ENCODE data around the gene PDE11A. TPM values are rescaled to one million over a fixed set of nuclear protein-coding genes. Genes with fewer than 3 reads are reported as not detected.
A peak's percentile ranks its signal among the peaks of the same experiment; 100 is the strongest.

The PDE11A gene
- total and polyA plus RNA-seq, 2 of the 8 experiments (the other 6 are each of a cell fraction or from before 2014, with no cell fraction given), result 0.19 to 0.23 TPM

DNA sequence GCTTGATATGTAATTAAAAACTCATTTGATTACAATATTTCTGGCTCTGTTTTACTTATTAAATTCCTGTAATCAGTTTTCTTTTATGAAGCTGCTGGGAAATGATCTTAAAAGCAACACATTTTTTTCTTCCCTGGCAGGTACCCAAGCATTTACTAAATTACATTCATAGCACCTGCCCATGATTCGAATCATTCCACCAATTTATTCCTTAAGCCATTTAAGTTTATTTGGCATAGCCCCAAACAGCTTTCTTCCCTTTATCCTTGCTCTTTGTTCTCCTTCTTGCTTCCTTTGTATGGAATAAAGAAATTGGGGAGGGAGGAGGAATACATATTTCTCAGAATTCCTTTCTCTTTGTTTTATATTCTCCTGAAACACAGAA lies 438.7 kb downstream of the PDE11A start:
- no peaks in the 10 kb centered on the region for H3K23me2 ChIP-seq (ENCODE audit: low read depth, low read length)
- no peak overlapping the region for H2BK12ac ChIP-seq (ENCODE audit: low read depth, low read length)
- H3K27me3 ChIP-seq (replicated peaks in 1 of 4; ENCODE audit: control insufficient read depth in 3 of 4, extremely low read depth in 1 of 4, insufficient read depth in 3 of 4, low read length in 3 of 4), result peaks cover 0 to 2% (median 0%) of the 10 kb centered on the region in 4 experiments; a peak in 1 of 7 replicates
- H2BK120ac ChIP-seq (replicated peaks; ENCODE audit: low read depth, low read length), result no peak overlapping the region
- no peak overlapping the region for H3K9ac ChIP-seq (replicated peaks in 1 of 4; ENCODE audit: extremely low read depth in 1 of 4, low read depth in 3 of 4, low read length in 3 of 4)
- DNase-seq (ENCODE audit: low read depth in 1 of 2, low spot score in 2 of 2) (no peak), FAIRE-seq (no peak)
- no peak overlapping the region for H3K56ac ChIP-seq (replicated peaks; ENCODE audit: insufficient read length, low read depth, low read length)
- no peak overlapping the region for H3K18ac ChIP-seq (ENCODE audit: extremely low read depth, low read length)
- no peak overlapping the region for H3K4ac ChIP-seq (replicated peaks; ENCODE audit: insufficient read length, low read depth, low read length)
- H3K14ac ChIP-seq (ENCODE audit: insufficient read length), result no peak overlapping the region
- no peak overlapping the region for H2AK5ac ChIP-seq (ENCODE audit: low read depth, low read length)
- H2AFZ ChIP-seq (ENCODE audit: low read length), result peak overlapping the region; percentile 76
- no peak overlapping the region for H2BK5ac ChIP-seq (ENCODE audit: low read depth, low read length)
- H3K79me2 ChIP-seq (ENCODE audit: control insufficient read depth in 1 of 2, insufficient read depth in 2 of 2, low read length in 2 of 2), result no peaks in the 10 kb centered on the region
- H3K79me1 ChIP-seq (ENCODE audit: low read depth, low read length), result no peaks in the 10 kb centered on the region
- TF ChIP-seq KDM4A (IDR thresholded peaks at IDR 0.05; ENCODE audit: low read depth, low read length, severe bottlenecking), result no peak
- TF ChIP-seq SP1 (IDR thresholded peaks at IDR 0.05; ENCODE audit: low read depth, low read length), result no peak
- no peak for TF ChIP-seq HDAC6 (IDR thresholded peaks at IDR 0.05; ENCODE audit: low read depth, low read length)
- TF ChIP-seq SIX5 (IDR thresholded peaks at IDR 0.05; ENCODE audit: low read depth, low read length), result no peak
- TF ChIP-seq, protein P1, sequence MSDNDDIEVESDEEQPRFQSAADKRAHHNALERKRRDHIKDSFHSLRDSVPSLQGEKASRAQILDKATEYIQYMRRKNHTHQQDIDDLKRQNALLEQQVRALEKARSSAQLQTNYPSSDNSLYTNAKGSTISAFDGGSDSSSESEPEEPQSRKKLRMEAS (IDR thresholded peaks at IDR 0.05), result no peak
- TF ChIP-seq BRCA1 (IDR thresholded peaks at IDR 0.05; ENCODE audit: low read depth, low read length), result no peak
- no peak for TF ChIP-seq NANOG (IDR thresholded peaks at IDR 0.05; ENCODE audit: insufficient read depth, low read depth, low read length, poor library complexity, severe bottlenecking)
- ChIA-PET POLR2A (ENCODE audit: partially characterized antibody) (interaction anchor here (1.7 kb wide), 1 partner anchor 19 kb away, joined by 4 read pairs; no protein-coding TSS in a partner anchor), CTCF (ENCODE audit: partially characterized antibody) (interaction anchor here (1.3 to 2.1 kb wide), 2 partner anchors 20 to 22 kb away, joined by 4 read pairs; no protein-coding TSS in a partner anchor)
- H3K4me1 ChIP-seq (replicated peaks in 1 of 4; ENCODE audit: control insufficient read depth in 3 of 4, insufficient read depth in 4 of 4, low read length in 3 of 4), result peaks cover 0 to 7% (median 2%) of the 10 kb centered on the region in 4 experiments; a peak in 2 of 7 replicates
- H2BK15ac ChIP-seq (ENCODE audit: low read length), result no peak overlapping the region
- H3K4me3 ChIP-seq (ENCODE audit: extremely low read depth in 1 of 4, insufficient read depth in 2 of 4, low read depth in 3 of 4, low read length in 4 of 4), result peak overlapping the region; percentile 21 to 54 (median 36); a peak in 6 of 8 replicates
- H3K27ac ChIP-seq (ENCODE audit: low read depth, low read length), result no peak overlapping the region
- no peak overlapping the region for H4K5ac ChIP-seq (ENCODE audit: insufficient read length, low read depth, low read length)
- peak overlapping the region; percentile 50 to 64 for H3K4me2 ChIP-seq (ENCODE audit: insufficient read depth in 1 of 2, low read depth in 2 of 2, low read length in 2 of 2)
- no peak overlapping the region for H4K91ac ChIP-seq (replicated peaks; ENCODE audit: insufficient read length, low read length)
- no peaks in the 10 kb centered on the region for H3K36me3 ChIP-seq (ENCODE audit: control insufficient read depth in 2 of 4, insufficient read depth in 4 of 4, low read length in 3 of 4)
- no peaks in the 10 kb centered on the region for H4K20me1 ChIP-seq (replicated peaks in 1 of 2; ENCODE audit: control insufficient read depth in 1 of 2, insufficient read depth in 2 of 2, low read length in 2 of 2)
- no peak overlapping the region for H2BK20ac ChIP-seq (ENCODE audit: low read length)
- 88% methylated on average over 1 of the region's 1 CpG; no CpG with 5 or more reads in 1 of the 2 experiments for WGBS, 2 experiments (ENCODE audit: extremely low coverage in 1 of 2, insufficient coverage in 1 of 2, insufficient read length in 1 of 2, insufficient replicate concordance in 2 of 2, low coverage in 1 of 2, low lambda C conversion rate in 2 of 2, missing lambda C conversion rate in 1 of 2)
- no peak overlapping the region for H4K8ac ChIP-seq (ENCODE audit: extremely low read depth, insufficient read depth, low read length)
- H3K23ac ChIP-seq (ENCODE audit: insufficient read length), result no peak overlapping the region
- H3K9me3 ChIP-seq (ENCODE audit: insufficient read depth in 2 of 2, low read depth in 1 of 2, low read length in 1 of 2), result no peaks in the 10 kb centered on the region

Measured in H1 (cell line).